G401 (cell line): ENCODE measurements around the gene NRG3. TPM values are rescaled to one million over a fixed set of nuclear protein-coding genes. Genes with fewer than 3 reads are reported as not detected.

ENCODE experiments used
- DNase-seq: peaks from one replicate; pipeline ENCODE4 v3.0.0-alpha.2; 2015; ENCODE audit warnings: low spot score
- in situ Hi-C: cut with HindIII; loops from 2 replicates; pipeline ENCODE4 v1.10.0; 2016; ENCODE audit warnings: low sequenced_read_pairs, mixed read lengths
- total RNA-seq: library from RNA; depleted of rRNA; stranded (reverse); fragments of >200 nt; shearing (Covaris generic); gene quantifications from 2 replicates; pipeline ENCODE4 v1.2.3, GENCODE V29; 2014

NRG3 gene
- total RNA-seq, 1 experiment from 2014 or later: not detected

DNA sequence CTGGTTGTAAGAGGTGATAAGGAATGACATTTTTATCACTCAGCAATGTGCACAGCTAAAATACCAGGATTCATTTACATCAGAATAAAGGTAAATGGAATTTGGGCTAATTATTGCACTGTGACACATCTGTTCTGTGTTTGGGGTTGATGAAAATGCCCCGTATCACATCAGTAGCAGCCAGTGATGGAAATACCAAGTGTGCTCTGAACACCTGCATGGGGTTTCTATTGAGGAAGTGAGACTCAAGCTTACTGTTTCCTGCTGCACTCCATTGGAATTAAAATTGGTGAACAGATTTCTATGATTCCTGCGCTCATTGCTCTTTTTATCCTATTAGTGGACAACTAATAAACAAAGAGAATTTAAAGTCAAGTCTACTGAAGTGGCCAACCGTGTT lies 296.9 kb downstream of the NRG3 start:
- DNase-seq: no peak
- in situ Hi-C loops: no loop called here

DNA sequence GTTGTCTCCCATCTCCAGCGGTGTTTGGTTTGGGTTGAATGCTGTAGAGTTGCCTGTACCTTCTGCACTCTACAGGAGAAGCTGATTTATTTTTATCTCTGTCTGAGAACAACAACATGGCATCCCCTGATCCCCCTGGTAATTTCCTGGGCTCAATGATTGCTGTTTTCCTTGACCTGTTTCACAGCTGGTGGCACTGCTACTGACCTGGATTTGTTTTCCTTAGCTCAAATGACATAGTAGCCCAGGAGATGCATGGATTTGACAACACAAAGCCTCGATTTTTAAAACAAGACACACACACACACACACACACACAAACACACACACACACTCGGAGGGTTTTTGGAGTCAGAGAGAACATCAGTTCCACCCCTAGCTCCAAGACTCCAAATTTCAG lies 301.6 kb downstream of the NRG3 start:
- in situ Hi-C loops: no loop called here
- DNase-seq: no peak

DNA sequence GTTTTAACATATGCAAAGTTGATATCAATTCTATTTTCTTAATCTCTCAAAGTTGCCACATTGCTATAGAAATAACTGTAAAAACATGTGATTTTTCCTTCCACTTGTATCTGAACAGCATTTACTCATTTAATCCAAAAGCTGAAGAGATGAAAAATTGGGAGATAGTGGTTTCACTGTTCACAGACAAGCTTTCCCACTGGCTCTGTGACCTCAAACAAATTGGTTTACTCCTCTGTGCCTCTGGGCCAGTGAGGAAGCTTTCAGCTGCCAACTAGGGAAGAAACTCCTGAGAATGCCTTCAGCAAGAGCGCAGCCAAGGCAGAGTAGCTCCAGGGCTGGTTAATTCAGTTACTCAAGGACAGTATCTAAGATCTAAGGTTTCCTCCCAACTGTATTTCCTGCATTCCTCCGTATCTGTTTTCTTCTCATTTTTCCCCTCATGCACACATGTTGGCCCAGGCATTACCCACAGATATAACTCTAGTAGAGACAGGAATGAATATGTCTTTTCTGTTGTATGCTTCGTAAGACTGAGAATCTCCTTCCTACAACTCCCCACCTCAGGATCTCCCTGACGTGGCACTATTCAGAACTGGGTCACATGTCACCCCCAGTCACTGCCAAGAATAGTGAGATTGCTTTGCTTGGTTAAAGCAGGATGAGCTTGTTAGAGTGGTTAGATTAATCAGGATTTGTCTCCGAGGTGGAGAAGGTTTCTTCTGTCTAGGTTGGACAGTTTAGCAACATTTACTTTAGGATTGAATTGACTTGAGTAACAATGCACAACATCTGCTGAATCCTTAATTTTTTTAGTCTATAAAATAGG lies 315.7 kb downstream of the NRG3 start:
- in situ Hi-C loops: no loop called here
- DNase-seq: no peak

DNA sequence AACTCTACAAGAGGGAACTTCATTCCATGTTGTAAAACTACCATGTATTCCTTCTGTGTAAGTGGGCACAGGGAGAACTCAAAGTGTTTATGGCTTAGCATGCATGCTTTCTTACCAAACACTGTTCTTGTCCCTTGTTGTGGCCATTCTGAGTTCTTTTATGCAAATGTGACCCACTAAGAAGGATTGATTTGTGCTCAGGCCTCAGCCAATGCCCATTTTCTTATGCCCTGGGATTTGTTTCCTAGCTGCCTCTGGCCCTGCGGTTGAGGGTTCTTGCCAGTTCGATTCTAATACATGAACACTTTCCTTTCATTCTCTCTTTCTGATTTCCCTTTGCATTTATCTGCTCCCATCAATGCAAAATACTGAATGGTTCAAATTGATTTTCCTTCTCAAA lies 316.7 kb downstream of the NRG3 start:
- in situ Hi-C loops: no loop called here
- DNase-seq: no peak

DNA sequence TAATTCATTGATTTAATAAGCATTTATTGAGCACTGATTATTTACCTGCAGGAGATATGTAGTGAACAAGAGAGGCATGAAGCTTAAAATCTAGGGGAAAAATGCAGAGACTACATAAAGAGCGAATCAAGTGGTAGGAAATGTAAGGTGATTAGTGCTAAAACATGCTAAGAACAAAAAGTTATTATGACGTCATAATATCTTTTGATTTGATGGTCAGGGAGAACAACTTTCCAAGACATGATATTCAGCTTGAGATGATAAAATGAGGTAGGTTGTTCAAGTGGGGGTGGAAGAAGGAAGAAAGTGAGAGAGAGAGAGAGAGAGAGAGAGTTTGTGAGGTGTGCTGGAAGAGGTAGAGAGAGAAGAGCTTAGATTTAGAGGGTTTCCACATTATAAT lies 317.7 kb downstream of the NRG3 start:
- in situ Hi-C loops: no loop called here

DNA sequence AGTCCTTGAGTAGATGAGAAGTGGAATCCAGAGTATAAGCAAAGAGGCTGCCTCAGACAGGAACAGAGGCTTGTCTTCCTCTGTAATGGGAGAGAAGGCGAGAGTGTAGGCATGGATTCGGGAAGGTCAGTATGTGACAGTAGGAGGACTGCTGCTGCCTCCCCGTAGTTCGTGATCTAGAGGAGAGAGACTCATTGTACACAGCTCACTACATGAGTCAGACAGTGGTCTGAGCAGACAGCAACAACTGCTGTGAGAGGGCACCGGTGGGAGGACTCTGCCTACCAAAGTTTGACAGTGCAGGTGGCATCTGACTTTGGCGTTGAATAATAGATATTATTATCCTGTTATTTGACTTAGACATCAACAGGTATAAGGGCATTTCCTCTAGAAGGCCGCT lies 319.4 kb downstream of the NRG3 start:
- in situ Hi-C loops: no loop called here
- no peak for DNase-seq

More for the DNA sequence above, 317.7 kb downstream of the NRG3 start:
- DNase-seq: no peak

DNA sequence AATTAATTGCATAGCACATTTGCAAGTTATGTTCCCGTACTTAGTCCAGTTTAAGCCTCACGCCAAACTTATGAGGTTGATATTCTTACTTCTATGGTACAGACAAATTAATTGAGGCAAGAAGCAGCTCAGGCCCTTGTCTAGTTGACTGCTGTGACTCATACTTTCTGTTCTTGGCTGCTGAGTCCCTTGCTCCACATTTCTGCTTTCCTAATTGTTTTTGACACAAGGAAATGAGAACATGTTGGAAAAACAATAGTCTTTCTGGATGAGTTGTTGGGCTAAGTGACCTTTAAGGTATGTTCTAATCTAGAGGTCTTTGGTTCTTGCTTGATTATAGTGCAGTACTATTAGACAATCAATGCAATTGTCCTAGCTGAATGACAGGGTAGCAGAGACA lies 331.8 kb downstream of the NRG3 start:
- in situ Hi-C loops: no loop called here
- DNase-seq: no peak

DNA sequence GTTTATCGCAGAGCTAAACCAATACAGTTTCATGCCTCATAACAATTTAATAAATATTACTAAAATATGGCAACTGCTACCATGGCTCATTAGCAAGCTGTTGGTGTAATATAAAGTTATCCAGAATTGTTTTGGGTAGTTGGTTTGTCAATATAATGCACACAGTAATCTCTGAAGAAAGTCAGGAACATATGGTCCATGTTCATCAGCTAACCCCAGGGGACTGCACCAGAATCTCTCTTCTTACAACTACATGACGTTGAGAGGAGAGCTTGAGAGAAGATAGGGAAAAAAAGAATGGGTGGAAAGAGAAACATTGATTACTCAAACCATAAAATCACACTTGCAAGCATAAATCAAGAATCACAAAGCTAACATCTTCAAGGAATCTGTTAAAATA lies 333.7 kb downstream of the NRG3 start:
- in situ Hi-C loops: no loop called here

DNA sequence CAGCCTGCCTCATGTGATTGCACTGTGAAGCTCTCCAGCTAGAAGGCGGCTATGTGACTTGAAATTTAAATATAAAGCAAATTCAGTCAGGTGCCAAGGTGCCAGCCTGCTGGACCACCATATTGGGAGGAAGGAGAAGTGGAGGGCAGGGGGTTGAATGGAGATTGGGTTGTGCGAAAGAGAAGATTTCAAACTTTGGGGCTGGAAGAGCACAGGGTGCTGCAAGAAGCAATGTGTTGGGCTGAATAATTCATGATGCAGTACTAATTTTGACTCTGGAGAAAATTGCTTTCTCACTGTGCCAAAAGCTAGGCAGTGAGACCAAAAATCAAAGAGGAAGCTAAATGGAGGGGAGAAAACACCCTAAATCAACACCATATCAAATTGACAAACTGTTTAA lies 335.3 kb downstream of the NRG3 start:
- peak; percentile 25 for DNase-seq
- in situ Hi-C loops: no loop called here

More for the DNA sequence above, 333.7 kb downstream of the NRG3 start:
- no peak for DNase-seq

DNA sequence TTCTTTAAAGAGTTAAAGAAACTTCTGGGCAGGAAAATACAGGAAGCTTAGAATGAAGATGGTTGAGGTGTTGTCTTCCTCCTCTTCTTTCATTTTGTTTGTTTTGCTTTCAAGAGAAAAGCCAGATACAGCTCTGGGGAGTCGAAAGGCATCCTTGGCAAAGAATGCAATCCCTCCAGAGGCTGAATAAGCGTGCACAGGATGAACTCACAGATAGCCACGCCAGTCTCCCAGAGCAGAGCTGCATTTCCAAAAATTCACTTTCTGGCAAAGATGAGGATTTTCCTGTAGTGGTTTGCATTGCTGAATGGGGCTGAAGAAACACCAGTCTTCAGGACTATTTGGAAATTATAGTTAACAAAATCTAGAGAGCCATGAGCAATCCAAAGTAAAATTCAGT lies 336.4 kb downstream of the NRG3 start:
- in situ Hi-C loops: no loop called here
- no peak for DNase-seq

DNA sequence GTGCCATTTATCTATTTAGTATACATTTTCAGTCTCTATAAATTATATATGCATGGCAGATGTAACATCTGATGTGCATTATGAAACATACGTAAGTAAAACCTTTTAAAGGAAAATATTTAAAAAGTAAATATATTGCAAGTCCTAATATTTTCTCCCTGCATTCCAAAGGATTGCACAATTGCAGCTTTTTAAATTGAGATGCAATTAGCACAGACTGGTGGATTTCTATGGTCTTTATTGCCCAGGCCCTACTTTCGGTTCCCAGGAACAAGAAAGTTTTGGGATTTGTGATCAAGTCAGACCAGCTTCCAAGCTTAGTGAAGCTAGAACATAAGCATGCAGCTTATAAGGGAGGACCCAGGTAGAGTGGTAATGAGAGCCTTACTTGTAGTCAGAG lies 337.8 kb downstream of the NRG3 start:
- in situ Hi-C loops: no loop called here
- DNase-seq: no peak

DNA sequence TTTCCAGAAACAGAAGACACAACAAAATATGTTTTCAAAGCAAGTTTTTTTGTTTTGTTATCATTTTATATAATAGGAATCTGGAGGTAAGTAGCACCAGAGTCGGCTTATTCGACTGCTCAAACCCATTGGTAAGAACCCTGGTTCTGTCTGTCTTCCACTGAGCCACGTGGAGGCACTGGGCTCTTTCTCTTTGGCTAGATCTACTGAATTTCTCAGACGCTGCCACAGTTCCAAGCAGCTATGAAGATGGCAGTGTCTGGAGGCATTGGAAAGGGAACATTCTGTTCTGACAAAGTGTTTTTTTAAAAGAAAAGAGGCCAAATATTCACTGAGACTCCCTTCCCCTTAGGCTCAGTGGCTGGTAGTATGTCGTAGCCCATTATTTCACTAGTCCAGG lies 338.8 kb downstream of the NRG3 start:
- in situ Hi-C loops: no loop called here
- DNase-seq: peak; percentile 20

DNA sequence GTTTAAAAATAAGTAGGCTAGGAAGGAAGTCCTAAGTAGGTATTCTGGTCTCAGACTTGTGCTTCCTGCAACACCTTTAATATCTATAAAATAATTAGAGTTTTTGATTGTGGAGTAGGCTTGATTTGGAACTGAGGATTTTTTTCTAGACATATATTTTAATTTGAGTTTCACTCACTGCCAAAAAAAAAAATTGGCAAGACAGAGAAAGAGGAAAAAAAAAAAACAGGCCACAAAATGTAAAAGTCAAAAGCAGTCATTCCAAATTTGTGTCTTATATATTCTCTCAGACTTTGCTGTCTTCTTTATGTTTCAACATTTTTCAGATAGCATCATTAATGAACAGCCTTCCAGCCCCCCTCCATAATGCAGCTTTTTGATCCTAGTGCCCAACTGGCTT lies 346.1 kb downstream of the NRG3 start:
- in situ Hi-C loops: no loop called here

DNA sequence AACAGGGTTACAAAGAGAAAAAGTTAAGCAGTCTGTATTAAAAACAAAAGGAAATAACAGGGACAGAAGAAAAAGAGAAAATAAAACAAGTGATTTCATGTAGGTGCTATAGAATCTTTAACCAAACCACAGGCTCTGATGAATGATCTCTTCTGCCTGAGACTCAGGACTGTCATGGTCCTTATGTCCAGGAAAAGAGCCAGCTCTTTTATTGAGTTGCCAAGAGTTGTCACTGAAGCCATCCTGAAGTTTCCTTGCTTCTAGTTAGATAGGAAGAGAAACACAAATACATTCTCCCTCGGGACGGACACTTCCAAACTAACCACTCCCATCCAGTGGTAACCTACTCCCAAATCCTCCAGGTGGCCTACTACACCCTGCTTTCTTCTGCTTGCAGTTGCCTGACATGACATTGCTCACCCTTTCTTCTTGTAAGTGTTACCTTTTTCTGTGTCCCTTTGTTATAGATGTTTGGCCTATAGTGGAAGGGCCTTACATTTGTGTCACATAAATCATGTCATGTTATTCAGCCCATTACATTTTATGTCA lies 346.7 kb downstream of the NRG3 start:
- in situ Hi-C loops: no loop called here
- no peak for DNase-seq

More for the DNA sequence above, 346.1 kb downstream of the NRG3 start:
- DNase-seq: no peak

DNA sequence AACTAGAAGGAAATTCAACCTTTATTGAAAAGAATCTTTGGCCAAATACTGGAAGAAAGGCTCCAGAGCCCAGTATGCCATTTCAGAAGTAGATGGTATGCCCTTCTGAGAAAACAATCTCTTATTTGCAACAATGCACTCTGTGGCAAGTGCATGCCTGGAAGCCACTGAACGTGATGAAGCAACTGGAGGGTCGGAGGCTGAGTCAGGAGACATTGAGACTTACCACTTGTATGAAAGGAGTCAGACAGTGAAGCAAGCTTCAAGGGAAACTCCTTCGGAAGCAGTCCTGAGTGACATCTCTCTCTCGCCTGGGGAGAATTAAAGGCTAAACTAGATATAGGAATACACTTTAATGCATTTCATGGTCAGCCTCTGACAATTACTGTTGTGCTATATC lies 353.7 kb downstream of the NRG3 start:
- no peak for DNase-seq
- in situ Hi-C loops: no loop called here

DNA sequence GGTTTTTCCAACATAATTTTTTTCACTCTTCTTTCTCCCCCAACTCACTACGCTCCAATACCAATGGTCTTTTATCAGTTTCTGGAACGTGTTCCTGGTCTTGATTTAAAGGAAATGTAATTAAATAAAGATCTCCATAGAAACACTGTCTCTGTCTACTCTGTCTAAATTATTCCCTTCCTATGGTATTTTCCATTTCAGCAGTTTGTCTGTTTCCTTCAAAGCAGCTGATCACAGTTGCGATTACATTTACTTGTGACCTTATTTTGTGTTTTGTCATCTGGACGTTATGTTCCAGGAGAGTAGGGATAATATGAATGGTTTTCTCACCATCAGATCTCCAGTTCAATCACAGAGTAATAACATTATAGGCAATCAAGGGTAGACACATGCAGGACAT lies 359.2 kb downstream of the NRG3 start:
- no peak for DNase-seq
- in situ Hi-C loops: no loop called here

DNA sequence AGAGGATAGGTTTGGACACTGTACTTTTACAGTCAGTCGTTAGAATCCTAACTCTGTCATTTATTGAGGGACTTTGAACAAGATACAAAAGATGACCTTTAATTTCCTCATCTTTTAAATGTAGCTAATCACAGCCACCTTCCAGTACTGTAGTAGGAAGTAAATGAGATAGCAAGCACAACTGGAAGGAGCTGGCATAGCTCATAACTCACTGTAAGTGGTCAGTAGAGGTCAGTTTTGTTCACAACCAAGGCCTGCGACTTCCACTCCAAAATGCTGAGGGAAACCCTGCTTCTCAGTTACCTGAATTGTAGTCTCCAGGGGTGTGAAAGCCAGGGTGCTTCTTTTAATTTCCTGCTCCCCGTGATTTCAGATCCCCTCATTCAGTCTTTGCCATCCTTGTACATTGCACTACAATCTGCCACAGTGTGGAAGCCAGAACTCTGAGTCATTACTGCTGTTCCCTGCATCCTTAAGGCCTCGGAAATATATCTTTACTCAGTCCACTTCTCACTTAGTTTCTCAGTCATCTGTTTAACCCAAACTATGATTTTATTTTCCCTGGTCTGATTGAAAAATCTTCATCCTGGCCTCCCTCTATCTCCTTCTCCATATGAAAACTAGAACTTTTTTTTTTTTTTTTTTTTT lies 361.2 kb downstream of the NRG3 start:
- in situ Hi-C loops: no loop called here
- DNase-seq: no peak

DNA sequence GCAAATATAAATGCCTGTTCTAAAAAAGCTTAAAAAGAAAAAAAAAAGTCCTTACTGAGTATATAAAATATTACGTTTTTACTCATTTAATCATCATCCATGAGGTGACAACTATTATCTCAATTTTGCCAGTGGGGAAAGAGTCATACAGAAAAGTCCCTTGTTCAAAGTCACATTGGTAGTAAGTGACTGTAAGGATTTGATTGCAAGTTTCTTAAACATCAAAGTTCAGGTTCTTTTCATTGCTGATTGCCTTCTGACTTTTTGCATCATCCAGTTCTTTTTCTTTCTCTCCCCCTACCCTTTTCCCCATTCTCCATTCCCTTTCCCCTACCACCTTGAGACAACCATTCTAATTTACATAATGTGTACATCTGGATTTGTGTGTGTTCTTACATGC lies 363.3 kb downstream of the NRG3 start:
- in situ Hi-C loops: no loop called here
- no peak for DNase-seq

DNA sequence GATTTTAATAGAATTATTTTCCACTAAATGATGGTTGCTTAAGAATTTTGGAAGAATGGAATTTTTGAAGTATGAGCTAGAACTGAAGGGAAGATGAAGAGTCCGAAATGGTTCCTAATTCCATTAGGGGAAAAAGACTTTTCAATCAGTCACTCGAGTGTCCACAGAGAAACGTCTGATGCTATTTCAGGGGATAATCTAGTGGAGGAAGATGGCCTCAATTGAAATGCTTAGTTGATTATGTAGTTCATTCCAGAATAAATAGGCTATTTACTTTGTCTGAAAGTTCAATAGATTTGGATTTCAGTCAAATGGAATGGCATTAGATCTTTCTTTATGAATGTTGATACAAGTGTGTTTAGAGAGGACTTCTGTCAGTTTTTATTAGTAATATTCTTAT lies 365.4 kb downstream of the NRG3 start:
- no peak for DNase-seq
- in situ Hi-C loops: no loop called here

DNA sequence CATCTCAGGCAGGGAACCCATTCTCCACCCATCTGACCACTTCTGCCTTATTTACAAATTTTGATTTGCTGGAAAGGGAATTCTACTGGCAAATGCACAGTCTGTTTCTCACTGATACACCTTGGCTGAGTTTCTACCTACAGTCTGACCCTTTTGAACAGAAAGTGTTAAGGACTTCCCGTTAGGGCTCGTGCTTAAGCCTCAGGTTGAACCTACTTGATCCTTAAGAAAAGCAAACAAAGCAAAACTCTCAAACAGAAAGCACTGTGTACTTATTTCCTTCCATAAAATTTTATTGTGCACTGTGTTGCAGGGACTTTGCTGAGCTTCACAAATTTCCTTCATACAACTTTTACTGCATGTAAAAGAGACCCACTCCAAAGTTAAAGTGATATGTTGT lies 367.8 kb downstream of the NRG3 start:
- in situ Hi-C loops: no loop called here
- no peak for DNase-seq

DNA sequence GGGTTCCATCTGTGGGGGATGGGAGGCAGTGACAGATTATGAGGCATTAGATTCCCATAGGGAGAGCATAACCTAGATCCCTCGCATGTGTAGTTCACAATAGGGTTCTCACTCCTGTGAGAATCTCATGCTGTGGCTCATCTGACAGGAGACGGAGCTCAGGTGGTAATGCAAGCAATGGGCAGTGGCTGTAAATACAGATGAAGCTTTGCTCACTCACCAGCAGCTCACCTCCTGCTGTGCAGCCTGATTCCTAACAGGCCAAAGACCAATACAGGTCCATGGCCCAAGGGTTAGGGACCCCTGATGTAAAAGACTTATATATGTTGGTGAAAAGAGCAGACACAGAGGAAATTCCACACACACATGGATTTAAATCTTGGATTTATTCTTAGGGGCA lies 370.2 kb downstream of the NRG3 start:
- in situ Hi-C loops: no loop called here
- DNase-seq: no peak
